ENCODE measurements around the gene TIGD6. TPM values are rescaled to one million over a fixed set of nuclear protein-coding genes. Genes with fewer than 3 reads are reported as not detected.

The TIGD6 gene
- total and polyA plus RNA-seq, 2 of the 4 experiments (the other 2 are of a cell fraction): 5.8 to 6.6 TPM

GRCh38 chr5:149960272-149961185 is 39.9 kb downstream of the TIGD6 start, which contains the start of gene SLC26A2 (continued):
- TF ChIP-seq CTCF (conservative IDR thresholded peaks at IDR 0.05; ENCODE audit: low read depth, low read length) (no peak), MXI1 (IDR thresholded peaks at IDR 0.05; ENCODE audit: borderline replicate concordance, low read depth, low read length) (peak; percentile 71; the same call in 1 of the 2 replicates)
